Psoas muscle (tissue), 8 donors: ENCODE data around the gene ADAMTS8. TPM values are rescaled to one million over a fixed set of nuclear protein-coding genes. Genes with fewer than 3 reads are reported as not detected.

Experiments used
- ATAC-seq, 4 donors: fragments of 200-7000 bp; cut with Tn5 transposase; one replicate each; pipeline ENCODE4 v1.9.1; 2020; ENCODE audit warnings: moderate library complexity in 3 of 4, mild to moderate bottlenecking in 2 of 4
- DNase-seq, 2 donors: peaks; one replicate each; pipeline ENCODE4 v3.0.0-alpha.2; 2020
- H3K27ac ChIP-seq: fragments of 200-600 bp; one replicate; pipeline ENCODE4 v1.8.0; 2022
- H3K27me3 ChIP-seq, 3 donors: fragments of 200-600 bp in 1 of 3; one replicate each; pipeline versions ENCODE4 v1.6.1 to v1.8.0; 2013 to 2022; ENCODE audit warnings: low read length in 2 of 3, mild to moderate bottlenecking in 2 of 3, moderate library complexity in 1 of 3; ENCODE audit not compliant: insufficient read depth in 3 of 3
- H3K36me3 ChIP-seq, 2 donors: fragments of 200-600 bp in 1 of 2; one replicate each; pipeline versions ENCODE4 v1.6.1 to v1.8.0; 2013 to 2022; ENCODE audit warnings: low read depth in 1 of 2, mild to moderate bottlenecking in 1 of 2, moderate library complexity in 1 of 2; ENCODE audit not compliant: insufficient read depth in 1 of 2
- H3K4me1 ChIP-seq: fragments of 200-600 bp; one replicate; pipeline ENCODE4 v1.8.0; 2022
- H3K4me3 ChIP-seq: fragments of 200-600 bp; one replicate; pipeline ENCODE4 v1.8.0; 2022; ENCODE audit warnings: mild to moderate bottlenecking
- H3K9me3 ChIP-seq: fragments of 200-600 bp; one replicate; pipeline ENCODE4 v1.8.0; 2022
- CTCF ChIP-seq: fragments of 200-600 bp; IDR thresholded peaks from one replicate; pipeline ENCODE4 v1.8.0; 2022; ENCODE audit warnings: antibody characterized with exemption
- WGBS, 3 donors: extraction: QIAGEN DNeasy Blood & Tissue Kit; methylation state at CpG; one replicate each; pipeline versions ENCODE4 v1.1.6 to v1.1.7; 2013; 5-methylcytosine and 5-hydroxymethylcytosine counted together
- intact Hi-C, 2 donors: fragments of 100-400 bp; cut with DNase I; formaldehyde crosslinking; loops; one replicate each; pipeline versions ENCODE4 v1.11.0 to v1.14.2; 2022
- polyA plus RNA-seq, 3 donors: library from polyadenylated mRNA; stranded (reverse); fragments of 200-250 nt; gene quantifications; one replicate each; pipeline ENCODE4 v1.2.3, GENCODE V29; 2013
- total RNA-seq, 4 donors: library from RNA; stranded (reverse); fragmentation: NEBNext Ultra II Directional in 2 of 4; extraction: Animal tissue kit (Norgen Biotek cat#: 25700) in 2 of 4; gene quantifications; one replicate each; pipeline versions ENCODE4 v1.2.1 to v1.2.4, GENCODE V29; 2021 to 2023
- donor health status: healthy with polysubstance abuse.
- donor health status: DM: no; HTN: no; CAD: no; lungs with moderate emphysema.
- donor health status: Bipolar disorder and iron deficiency.
- donor health status: healthy.
- donor health status: DM: yes; HTN: yes; CAD: no.
- donor health status: DM: no; HTN: no; CAD: no.
- donor health status: DM: no; HTN: no; CAD: no.
- donor health status: DM: yes; HTN: yes; CAD: no.

The ADAMTS8 gene
- total and polyA plus RNA-seq, 7 donors: 0.12 to 1.2 (median 0.32) TPM; not detected in 1

- no peak for DNase-seq
- no peak for TF ChIP-seq CTCF
- no peak for ATAC-seq
- Histone ChIP-seq H3K4me1 (no peaks in the 10 kb centered on the region), H3K27me3 (no peaks in the 10 kb centered on the region), H3K27ac (no peak overlapping the region), H3K36me3 (peaks cover 0 to 5% of the 10 kb centered on the region in 2 donors), H3K9me3 (no peaks in the 10 kb centered on the region), H3K4me3 (no peak overlapping the region)
- intact Hi-C loops: no loop called here
- 85 to 89% (median 87%) methylated on average over 10 of the region's 10 CpGs for WGBS, 3 donors
Observed at GRCh38 chr11:130467116-130467900, 38.9 kb upstream of the ADAMTS8 start.

- no peak overlapping the region for H3K27ac ChIP-seq
- intact Hi-C loops: no loop called here
- DNase-seq (no peak), ATAC-seq (no peak)
- peaks cover 0 to 5% of the 10 kb centered on the region in 2 donors for H3K36me3 ChIP-seq
- no peaks in the 10 kb centered on the region for H3K4me1 ChIP-seq
- TF ChIP-seq CTCF: no peak
- 94 to 95% (median 95%) methylated on average over 5 of the region's 5 CpGs for WGBS, 3 donors
- no peaks in the 10 kb centered on the region for H3K27me3 ChIP-seq
- H3K4me3 ChIP-seq: no peak overlapping the region
- no peaks in the 10 kb centered on the region for H3K9me3 ChIP-seq
Observed at GRCh38 chr11:130465263-130465662, 36.9 kb upstream of the ADAMTS8 start.

GRCh38 chr11:130464291-130464812 is 35.9 kb upstream of the ADAMTS8 start:
- ATAC-seq: no peak
- intact Hi-C loops: loop anchor here in 1 of 2 donors (5.0 kb wide), 1 partner anchor 58 kb away; no protein-coding TSS in a partner anchor
- H3K27me3 ChIP-seq: no peaks in the 10 kb centered on the region

GRCh38 chr11:130462931-130463330 is 34.5 kb upstream of the ADAMTS8 start:
- DNase-seq (no peak), ATAC-seq (no peak)
- 90 to 94% (median 93%) methylated on average over 8 of the region's 8 CpGs for WGBS, 3 donors
- intact Hi-C loops: loop anchor here in 1 of 2 donors (5.0 kb wide), 1 partner anchor 59 kb away; no protein-coding TSS in a partner anchor
- Histone ChIP-seq H3K4me3 (no peak overlapping the region), H3K27me3 (no peaks in the 10 kb centered on the region), H3K36me3 (peaks cover 0 to 5% of the 10 kb centered on the region in 2 donors), H3K27ac (no peak overlapping the region), H3K4me1 (no peaks in the 10 kb centered on the region), H3K9me3 (no peaks in the 10 kb centered on the region)
- TF ChIP-seq CTCF: no peak

More at GRCh38 chr11:130464291-130464812, 35.9 kb upstream of the ADAMTS8 start:
- H3K4me1 ChIP-seq: no peaks in the 10 kb centered on the region
- no peak for DNase-seq
- no peaks in the 10 kb centered on the region for H3K9me3 ChIP-seq
- H3K36me3 ChIP-seq: peaks cover 0 to 5% of the 10 kb centered on the region in 2 donors
- no peak overlapping the region for H3K4me3 ChIP-seq
- no peak for TF ChIP-seq CTCF
- no peak overlapping the region for H3K27ac ChIP-seq
